Measurements from ENCODE around the gene SH2D4B. TPM values are rescaled to one million over a fixed set of nuclear protein-coding genes. Genes with fewer than 3 reads are reported as not detected.

The SH2D4B gene
- total and polyA plus RNA-seq, 10 of the 15 experiments (the other 5 are each of a cell fraction or from before 2014, with no cell fraction given), result 0.04 to 0.21 (median 0.13) TPM; not detected in 5

GRCh38 chr10:80617807-80618206, 80.1 kb downstream of the SH2D4B start:
- Histone ChIP-seq H3K9ac (ENCODE audit: control insufficient read depth, insufficient read depth, low read length) (no peak overlapping the region), H3K79me2 (ENCODE audit: control insufficient read depth, insufficient read depth, low read length) (no peaks in the 10 kb centered on the region), H3K4me3 (no peak overlapping the region), H4K20me1 (ENCODE audit: control insufficient read depth, insufficient read depth) (no peaks in the 10 kb centered on the region), H3K4me2 (ENCODE audit: control insufficient read depth, insufficient read depth) (no peak overlapping the region), H3K9me3 (replicated peaks; ENCODE audit: control insufficient read depth, insufficient read depth, low read length) (no peaks in the 10 kb centered on the region; the same call in 2 of the 3 replicates), H3K27ac (ENCODE audit: control insufficient read depth, insufficient read depth) (no peak overlapping the region), H2AFZ (ENCODE audit: control insufficient read depth, low read depth, low read length) (no peak overlapping the region), H3K36me3 (ENCODE audit: control insufficient read depth in 2 of 2, insufficient read depth in 2 of 2, low read length in 1 of 2) (no peaks in the 10 kb centered on the region), H3K4me1 (ENCODE audit: control insufficient read depth, insufficient read depth, low read length) (no peaks in the 10 kb centered on the region), H3K27me3 (replicated peaks in 1 of 2; ENCODE audit: control insufficient read depth in 2 of 2, insufficient read depth in 2 of 2, low read length in 1 of 2) (no peaks in the 10 kb centered on the region)
- in situ Hi-C loops (cut with MboI), result no loop called here
- ATAC-seq, result no peak
- ChIA-PET POLR2A (no interaction called here), CTCF (interaction anchor here (2.7 kb wide), 1 partner anchor 19 kb away, joined by 15 read pairs; no protein-coding TSS in a partner anchor), RAD21 (ENCODE audit: unreplicated experiment) (no interaction called here), SMC1A (ENCODE audit: uncharacterized antibody, unreplicated experiment) (interaction anchor here (1.3 kb wide), 1 partner anchor 22 kb away, joined by 3 read pairs; no protein-coding TSS in a partner anchor)
- no peak for TF ChIP-seq FOXM1 (IDR thresholded peaks at IDR 0.05; ENCODE audit: low read depth, low read length)
- no peak for TF ChIP-seq SMAD5 (IDR thresholded peaks at IDR 0.05; ENCODE audit: low read depth)
- TF ChIP-seq NRF1 (conservative IDR thresholded peaks at IDR 0.05; ENCODE audit: low read depth, low read length), result no peak
- TF ChIP-seq ASH2L (IDR thresholded peaks at IDR 0.05; ENCODE audit: borderline replicate concordance, low read depth), result no peak
- TF ChIP-seq HDAC2 (IDR thresholded peaks at IDR 0.05), result no peak
- TF ChIP-seq CBX3 (IDR thresholded peaks at IDR 0.05; ENCODE audit: borderline replicate concordance, low read depth), result no peak
- TF ChIP-seq RELA (IDR thresholded peaks at IDR 0.05; ENCODE audit: borderline replicate concordance, partially characterized antibody), result no peak
- TF ChIP-seq BCL3 (IDR thresholded peaks at IDR 0.05; ENCODE audit: borderline replicate concordance, insufficient read depth, low read depth, low read length, poor library complexity, severe bottlenecking), result no peak
- no TSS peak for BruUV-seq (replicated peaks)
- DNase-seq (ENCODE audit: low read depth, low spot score), result no peak
- WGBS (ENCODE audit: insufficient coverage, insufficient replicate concordance, low lambda C conversion rate, missing lambda C conversion rate), result 35% methylated on average over 3 of the region's 3 CpGs
- no peak for FAIRE-seq
- intact Hi-C loops (cut with micrococcal nuclease; ENCODE audit: unreplicated experiment), result no loop called here
